HG03066 (cell line): ENCODE results near the gene RABAC1.

Experiments
- ATAC-seq: cut with Tn5 transposase; IDR thresholded peaks from one replicate; pipeline ENCODE4 v1.9.1; 2021; ENCODE audit warnings: low read depth; ENCODE audit not compliant: unreplicated experiment

Gene RABAC1

GRCh38 chr19:41930322-41930722, 28.8 kb downstream of the RABAC1 start:
- no peak for ATAC-seq

- ATAC-seq = no peak
Observed at GRCh38 chr19:41929536-41930071, 29.5 kb downstream of the RABAC1 start.

GRCh38 chr19:41928754-41929535, 30.2 kb downstream of the RABAC1 start:
- no peak for ATAC-seq

GRCh38 chr19:41928221-41928683, 30.9 kb downstream of the RABAC1 start, which contains the start of gene ERFL:
Gene ERFL (minus strand): TSS chr19:41928449. CDS start chr19:41912919, 15,530 bp downstream.
- no peak for ATAC-seq

- ATAC-seq = no peak
Observed at GRCh38 chr19:41927497-41928192, 31.5 kb downstream of the RABAC1 start.

GRCh38 chr19:41926763-41927496, 32.2 kb downstream of the RABAC1 start:
- ATAC-seq = no peak

- ATAC-seq = no peak
Observed at GRCh38 chr19:41926028-41926762, 32.9 kb downstream of the RABAC1 start.

GRCh38 chr19:41925208-41926003, 33.7 kb downstream of the RABAC1 start:
- ATAC-seq = no peak

- ATAC-seq = no peak
Observed at GRCh38 chr19:41924151-41925145, 34.7 kb downstream of the RABAC1 start.

DNA sequence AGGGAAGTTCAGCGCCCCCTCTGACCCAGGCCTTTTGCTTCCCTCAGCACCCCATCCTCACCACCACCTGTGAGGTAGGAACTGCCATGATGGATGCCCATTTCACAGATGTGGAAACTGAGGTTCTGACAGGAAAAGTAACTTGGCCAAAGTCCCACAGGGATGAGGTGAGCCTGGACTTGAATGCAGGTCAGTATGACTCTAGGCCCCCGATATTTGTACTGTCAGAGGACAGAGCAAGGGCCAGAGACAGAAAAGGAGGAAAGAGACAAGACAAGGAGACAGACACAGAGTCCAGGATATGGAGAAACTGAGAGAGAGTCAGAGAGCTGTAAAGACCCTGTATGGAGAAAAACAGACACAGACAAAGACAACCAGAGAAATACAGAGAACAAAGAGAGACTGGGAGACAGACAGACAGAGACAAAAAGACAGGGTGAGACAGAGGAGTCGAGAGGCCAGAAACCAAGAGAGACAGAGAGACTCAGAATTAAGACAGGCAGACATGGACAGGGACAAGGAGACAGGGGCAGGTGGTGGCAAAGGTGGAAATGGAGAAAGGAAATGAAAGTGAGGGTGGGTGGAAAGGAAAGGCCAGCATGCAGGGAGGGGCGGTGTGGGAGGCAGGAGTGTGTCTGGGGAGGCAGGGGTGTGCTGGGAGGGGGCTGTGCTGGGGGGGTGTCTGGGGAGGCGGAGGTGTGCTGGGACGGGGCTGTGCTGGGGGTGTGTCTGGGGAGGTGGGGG, 35.9 kb downstream of the RABAC1 start:
- no peak for ATAC-seq

DNA sequence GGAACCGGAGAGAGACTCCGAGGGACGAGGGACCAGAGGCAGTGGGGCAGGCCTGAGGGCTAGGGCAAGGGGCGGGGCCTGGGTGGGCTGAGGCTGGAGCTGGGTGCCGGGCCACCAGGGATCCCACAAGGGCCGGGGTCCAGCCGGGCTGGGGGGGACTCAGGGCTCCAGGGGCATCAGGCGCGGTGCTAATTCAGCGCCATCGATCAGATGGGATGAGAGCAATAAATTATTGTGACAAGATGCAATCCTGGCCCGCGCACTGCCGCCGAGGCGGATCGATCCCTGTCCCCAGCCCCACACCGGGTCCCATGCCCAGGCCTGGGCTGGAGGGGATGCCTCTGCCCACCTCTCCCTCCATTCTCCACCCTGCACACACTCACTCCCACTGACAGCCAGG, 36.5 kb downstream of the RABAC1 start:
- ATAC-seq = no peak

- no peak for ATAC-seq
Observed at GRCh38 chr19:41921577-41922576, 37.2 kb downstream of the RABAC1 start.

DNA sequence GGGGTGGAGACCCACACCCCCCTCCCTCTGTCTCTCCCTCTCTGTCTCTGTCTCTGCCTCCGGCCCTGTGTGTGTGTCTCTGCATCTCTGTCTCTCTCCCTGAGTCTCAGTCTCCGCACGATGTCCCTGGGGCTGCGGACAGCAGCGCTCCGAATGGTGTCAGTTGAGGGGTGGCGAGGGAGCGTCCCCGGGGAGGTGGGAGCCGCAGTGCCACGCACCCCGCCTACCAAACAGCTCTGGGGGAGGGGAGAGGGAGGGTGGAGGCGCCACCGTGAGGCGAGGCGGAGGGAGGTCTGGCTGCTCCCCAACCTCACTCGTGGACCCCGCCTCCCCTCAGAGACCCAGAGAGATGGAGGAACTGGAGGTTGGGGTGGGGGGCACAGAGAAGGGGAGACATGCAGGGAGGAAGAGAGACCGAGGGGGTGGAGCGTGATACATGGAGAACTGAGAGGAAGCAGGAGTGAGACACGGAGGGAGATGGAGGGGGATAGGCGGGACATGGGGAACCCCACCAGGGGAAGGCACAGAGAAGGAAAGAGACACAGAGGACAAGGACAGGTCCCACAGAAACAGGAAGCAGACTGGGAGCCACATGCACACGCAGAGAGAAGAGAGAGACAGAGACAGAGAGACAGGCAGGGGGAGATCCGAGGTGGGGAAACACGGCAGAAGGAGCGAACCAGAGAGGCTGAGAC, 38.1 kb downstream of the RABAC1 start:
- no peak for ATAC-seq

GRCh38 chr19:41919948-41920712, 39.0 kb downstream of the RABAC1 start:
- ATAC-seq = no peak

DNA sequence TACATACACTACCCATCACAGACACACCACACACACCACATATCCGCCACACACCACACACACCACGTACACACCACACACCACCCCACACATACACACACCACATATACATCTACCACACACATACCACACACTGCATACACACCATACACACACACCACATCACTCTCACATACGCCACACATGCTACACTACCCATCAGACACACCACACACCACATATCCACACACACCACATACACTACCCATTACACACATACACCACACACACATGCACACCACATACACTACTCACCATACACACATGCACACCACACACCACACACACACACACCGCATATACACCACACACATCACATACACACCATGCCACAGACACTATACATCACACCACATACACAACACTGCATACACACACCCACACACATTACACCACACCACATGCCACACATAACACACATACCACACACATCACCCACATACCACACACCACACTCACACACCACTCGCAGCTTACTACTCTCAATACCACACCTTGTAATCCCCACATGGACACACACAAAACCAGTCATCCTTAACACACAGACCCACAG, 40.4 kb downstream of the RABAC1 start:
- ATAC-seq = no peak
